Measurements from ENCODE around the gene SPECC1L.

Gene SPECC1L

GRCh38 chr22:24404561-24405275 lies 134.1 kb downstream of the SPECC1L start:
- DNase-seq, result no peak

DNA sequence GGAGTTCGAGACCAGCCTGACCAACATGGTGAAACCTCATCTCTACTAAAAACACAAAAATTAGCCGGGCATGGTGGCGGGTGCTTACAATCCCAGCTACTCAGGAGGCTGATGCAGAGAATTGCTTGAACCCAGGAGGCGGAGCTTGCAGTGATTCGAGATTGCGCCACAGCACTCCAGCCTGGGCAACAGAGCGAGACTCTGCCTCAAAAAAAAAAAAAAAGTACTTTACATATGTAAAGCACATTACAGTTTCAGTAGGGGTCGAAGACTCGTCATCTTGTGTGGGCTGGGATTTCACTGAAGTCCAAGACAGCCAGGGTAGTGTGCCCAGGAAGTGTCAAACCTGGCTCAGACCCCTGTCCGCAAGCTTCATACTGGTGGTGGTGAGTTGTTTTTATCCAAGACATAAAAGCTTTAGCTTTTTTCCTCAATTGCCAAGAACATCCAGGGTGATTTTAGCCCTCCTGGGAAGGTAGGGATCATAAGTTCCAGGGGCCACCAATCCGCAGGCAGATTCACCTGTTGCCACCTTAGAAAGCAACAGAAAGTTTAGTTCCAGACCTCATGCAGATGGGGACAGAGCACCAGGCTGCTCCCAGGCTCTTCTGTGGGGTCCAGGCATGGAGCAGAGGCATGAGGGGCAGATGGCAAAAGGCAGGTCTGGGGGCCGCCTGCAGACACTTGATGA lies 135.1 kb downstream of the SPECC1L start:
- no peak for DNase-seq

DNA sequence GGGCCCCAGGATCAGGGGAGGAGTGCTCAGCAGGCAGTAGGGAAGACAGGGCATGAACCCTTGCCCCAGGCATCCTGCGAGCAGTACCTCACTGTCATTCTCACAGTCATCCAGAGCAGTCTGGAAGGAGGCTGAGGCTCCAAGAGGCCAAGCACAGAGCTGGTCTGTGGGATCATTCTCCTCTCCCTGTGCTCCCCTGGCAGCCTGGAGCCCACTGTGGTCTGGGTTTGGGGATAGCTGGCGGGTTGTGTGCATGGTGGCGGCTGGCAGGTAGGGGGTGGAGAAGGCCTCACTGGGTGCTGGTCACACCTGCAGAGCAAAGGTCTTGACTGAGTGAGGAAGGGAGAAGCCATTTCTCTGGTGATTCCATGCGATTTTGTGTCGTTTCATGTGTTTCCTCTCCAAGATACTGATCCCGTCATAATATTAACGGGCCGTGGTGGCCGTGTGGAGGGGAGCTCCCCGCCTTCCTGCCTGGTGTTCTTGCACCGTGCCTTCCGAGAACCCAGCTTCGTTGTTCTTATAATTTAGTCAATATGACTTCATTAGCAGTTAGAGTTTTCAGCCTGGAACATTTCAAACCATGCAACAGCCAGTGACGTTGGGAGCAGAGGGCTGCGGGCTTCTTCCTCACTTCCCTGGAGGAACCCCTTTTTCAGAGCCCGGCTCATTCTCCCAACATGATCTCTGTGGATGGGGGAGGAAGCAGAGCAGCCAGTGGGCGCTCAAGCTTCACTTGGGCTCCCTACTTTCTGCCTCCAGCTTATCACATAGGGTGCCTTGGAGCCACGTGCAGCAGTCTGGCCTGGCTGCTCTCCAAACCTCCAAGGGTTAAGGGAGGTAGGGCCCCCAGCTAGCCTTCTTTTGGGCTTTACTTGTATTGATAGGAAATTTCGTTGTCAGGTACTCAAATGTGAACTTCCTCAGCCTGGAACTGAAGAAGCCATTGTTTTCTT lies 136.0 kb downstream of the SPECC1L start:
- DNase-seq, result no peak

GRCh38 chr22:24407278-24407665 lies 136.6 kb downstream of the SPECC1L start:
- DNase-seq, result no peak

- no peak for DNase-seq
These were observed 137.3 kb downstream of the SPECC1L start for GRCh38 chr22:24407884-24408283.

DNA sequence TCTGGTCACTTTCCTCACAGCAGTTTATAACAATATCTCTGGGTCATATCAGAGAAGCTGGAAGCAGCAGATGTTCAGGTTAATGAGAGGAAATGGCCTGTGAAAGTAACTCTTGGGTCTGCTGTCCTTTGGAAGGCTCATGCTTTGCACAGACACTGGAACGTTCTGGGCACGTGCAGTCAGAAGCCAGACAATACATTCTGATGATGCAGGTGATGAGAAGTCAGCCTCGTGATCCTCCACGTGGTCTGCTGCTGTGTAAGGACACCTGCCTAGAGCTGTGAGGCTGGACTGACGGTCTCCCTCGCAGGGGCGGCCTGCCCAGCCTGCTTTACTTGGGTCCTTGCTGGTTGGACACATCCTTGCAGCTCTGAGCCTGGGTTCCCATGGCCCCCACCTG lies 138.0 kb downstream of the SPECC1L start:
- DNase-seq, result no peak

DNA sequence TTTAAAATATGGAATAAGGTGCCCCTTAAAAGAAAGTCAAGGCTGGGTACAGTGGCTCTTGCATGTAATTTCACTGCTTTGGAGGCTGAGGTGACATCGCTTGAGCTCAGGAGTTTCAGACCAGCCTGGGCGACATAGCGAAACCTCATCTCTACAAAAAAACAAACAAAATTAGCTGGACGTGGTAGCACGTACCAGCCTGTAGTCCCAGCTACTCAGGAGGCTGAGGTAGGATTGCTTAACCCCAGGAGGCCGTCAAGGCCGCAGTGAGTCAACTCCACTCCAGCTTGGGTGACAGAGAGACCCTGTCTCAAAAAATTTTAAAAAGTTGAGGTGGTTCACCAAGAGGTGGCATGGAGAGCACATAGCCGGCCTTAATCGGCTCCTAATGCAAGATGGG lies 139.1 kb downstream of the SPECC1L start:
- no peak for DNase-seq

DNA sequence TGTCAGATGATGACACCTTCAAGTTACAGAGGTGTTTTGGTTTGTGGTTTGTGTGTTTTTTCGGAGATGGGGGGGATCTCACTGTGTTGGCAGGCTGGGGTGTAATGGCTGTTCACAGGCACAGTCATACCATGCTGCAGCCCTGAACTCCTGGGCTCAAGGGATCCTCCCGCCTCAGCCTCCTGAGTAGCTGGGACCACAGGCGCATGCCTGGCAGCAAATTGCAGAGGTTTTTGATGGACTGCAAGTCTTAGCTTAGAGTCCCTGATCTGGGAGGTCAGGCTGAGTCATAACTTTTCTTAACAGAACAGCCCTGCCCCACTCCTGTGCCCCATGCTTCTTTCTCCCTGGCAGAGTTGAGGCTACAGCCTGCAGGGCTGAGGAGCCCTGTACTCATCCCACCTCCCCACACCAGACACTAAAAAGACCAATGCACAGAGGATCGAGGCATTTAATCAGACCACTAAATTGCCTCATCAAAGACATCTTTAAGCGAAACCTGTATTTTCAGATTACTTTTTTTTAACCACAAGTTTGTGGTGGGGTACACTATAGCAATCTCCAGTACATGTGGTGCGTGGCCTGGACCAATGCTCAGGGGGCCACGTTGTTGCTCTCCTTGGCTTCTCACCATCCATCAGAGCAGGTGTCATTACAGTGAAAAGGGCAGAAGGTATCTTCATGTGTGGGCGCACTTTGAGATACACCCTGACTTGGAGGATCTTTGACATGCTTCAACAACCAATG lies 139.7 kb downstream of the SPECC1L start:
- DNase-seq, result no peak

DNA sequence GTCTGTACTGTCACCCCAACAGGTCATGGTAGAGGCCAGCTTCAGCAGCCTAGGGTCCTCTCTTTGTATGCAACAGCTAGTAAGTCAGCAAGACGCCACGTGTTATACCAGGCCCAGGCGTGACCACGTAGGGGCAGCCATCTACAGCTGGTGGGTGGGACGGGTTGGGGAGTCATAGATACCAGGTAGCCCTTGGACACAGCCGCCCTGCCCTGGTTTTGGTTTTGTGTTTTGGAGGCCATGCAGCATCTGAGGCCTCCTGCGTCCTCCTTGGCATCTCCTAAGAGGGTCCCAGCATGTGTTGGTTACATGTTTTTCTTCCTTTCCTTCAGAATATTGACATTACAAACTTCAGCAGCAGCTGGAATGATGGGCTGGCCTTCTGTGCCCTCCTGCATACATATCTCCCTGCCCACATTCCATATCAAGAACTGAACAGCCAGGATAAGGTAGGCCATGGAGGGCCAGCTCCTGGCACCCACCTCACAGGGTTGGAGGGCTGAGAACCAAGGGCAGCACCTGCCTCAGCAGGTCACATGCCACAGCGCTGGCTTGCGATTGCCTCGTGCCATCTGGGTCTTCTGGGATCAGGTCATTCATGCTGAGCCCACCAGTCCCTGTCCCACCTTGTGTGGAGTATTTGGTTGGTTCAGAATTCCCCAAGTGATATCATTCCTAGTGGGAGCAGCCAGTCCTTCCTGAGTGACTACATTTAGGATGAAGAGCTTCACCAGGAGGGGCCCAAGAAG lies 140.8 kb downstream of the SPECC1L start:
- DNase-seq, result no peak

GRCh38 chr22:24412274-24412673 lies 141.6 kb downstream of the SPECC1L start:
- DNase-seq, result no peak

DNA sequence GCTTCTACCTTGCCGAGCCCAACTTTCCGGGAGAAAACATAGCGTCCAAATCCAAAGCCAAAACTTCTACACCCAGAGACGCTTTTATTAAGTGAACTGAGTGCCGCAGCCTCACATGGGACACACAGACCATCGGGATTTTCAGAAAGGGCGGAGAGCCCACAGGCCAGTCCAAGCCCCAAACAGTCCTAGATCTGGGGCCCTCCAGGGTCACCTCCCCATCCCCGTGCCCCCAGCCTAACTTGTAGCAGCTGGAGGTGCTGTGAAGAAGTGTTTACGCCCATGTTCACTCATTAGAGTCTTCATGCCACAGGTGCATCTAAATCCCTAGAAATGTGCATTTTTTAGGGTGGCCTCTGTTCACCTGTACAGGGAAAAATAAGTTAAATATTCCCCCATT lies 142.6 kb downstream of the SPECC1L start:
- DNase-seq, result no peak

DNA sequence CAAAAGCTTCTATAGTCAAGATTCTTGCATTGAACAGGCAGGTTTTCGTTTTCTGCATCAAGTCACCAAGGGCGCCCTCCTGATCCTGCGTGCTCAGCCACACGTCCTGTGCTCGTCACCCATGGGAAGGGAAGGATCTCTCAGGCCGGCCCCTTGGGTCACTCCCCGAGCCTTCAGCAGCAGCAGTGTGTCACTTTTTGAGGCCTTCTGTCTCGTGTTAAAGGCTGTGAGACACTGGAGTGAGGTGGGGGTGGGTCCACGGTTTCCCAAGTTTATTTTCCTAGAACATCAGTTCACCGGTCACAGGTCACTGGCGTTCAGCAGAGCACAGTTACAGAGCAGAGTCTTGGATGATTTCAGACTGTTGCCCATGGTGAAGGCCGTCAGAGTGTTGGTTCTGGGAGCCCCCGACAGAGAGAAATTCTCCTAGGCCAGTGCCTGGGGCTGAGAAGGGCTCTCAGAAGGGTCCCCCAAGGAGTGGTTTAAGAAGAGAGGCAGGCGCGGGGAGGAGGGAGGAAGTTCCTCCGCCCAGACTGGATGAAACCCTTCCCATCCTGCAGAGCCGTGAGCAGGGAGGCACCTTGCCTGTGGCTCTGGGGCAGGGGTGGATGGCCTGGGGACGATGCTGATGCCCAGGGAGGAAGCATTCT lies 143.2 kb downstream of the SPECC1L start:
- DNase-seq, result no peak

GRCh38 chr22:24414523-24414922 lies 143.9 kb downstream of the SPECC1L start:
- DNase-seq, result no peak

- DNase-seq, result no peak
These were observed 144.6 kb downstream of the SPECC1L start for GRCh38 chr22:24414984-24415945.

DNA sequence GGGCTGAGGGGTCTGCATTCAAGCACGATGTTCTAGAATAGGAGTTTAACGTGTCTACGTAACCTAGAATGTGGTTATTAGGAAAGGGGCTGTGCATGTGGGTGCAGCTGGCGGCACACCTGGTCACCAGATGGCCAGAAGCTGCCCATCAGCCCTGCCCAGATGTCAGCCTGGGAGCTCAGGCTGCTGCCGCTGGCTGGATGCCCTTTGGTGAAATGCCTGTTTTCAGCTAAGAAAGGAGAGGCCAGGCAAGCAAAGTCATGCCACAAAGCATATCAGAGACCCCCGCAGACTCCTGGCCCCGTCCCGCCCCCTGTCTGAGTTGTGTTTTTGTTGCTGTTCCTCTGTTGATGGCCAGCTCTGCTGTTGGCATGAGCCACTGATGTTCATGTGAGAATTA lies 145.5 kb downstream of the SPECC1L start:
- DNase-seq, result peak; percentile 33

GRCh38 chr22:24416611-24417010 lies 146.0 kb downstream of the SPECC1L start:
- DNase-seq, result no peak

DNA sequence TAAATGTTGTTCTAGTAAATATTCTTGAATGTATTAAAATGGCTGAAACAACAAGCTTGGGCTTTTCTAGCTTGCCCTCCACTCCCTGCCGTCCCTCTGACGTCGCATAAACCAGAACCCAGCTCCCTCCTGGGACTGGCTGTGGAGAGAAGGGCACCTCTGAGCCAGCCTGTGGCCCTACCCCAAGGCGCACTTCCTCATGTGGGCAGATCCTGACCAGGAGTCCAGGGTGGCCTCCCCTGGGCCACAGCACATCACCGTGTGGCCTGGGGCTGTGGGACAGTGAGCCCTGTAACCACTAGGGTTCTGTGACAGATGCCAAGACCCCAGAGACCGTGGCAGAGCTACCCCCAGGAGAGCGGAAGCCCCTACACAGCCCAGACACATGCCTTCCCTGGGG lies 146.6 kb downstream of the SPECC1L start:
- DNase-seq, result no peak

DNA sequence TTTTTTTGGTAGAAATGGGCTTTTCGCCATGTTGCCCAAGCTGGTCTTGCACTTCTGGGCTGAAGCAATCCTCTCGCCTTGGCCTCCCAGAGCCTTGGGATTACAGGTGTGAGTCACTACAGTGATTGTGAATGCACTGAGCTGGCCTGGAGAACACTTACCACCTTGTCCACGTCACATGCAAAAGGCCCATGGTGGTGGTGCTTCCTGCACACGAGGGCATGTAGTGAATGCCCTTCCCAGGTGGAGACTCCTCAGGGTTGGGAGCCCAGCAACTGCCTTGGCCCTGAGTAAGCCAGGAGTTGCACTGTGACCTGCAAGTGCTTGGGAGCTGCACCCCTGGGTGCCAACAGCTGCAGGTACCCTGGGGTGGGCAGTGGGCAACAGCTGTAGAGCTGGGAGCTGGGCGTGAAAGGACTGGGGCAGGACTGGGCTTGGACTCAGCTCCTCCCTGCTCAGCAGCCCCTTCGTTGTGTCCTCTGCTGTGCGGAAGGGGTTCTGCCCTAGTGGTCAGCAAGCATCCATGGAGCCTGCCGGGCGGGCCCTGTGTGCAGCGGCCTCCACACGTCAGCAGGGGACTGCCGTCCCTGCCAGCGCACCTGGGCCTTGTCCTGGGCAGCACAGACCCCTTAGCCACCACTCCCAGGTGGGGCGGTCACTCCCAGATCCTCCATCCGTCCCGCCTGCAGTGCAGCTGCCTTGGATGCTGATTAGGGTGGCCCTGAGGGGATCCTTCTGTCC lies 147.4 kb downstream of the SPECC1L start:
- DNase-seq, result no peak

DNA sequence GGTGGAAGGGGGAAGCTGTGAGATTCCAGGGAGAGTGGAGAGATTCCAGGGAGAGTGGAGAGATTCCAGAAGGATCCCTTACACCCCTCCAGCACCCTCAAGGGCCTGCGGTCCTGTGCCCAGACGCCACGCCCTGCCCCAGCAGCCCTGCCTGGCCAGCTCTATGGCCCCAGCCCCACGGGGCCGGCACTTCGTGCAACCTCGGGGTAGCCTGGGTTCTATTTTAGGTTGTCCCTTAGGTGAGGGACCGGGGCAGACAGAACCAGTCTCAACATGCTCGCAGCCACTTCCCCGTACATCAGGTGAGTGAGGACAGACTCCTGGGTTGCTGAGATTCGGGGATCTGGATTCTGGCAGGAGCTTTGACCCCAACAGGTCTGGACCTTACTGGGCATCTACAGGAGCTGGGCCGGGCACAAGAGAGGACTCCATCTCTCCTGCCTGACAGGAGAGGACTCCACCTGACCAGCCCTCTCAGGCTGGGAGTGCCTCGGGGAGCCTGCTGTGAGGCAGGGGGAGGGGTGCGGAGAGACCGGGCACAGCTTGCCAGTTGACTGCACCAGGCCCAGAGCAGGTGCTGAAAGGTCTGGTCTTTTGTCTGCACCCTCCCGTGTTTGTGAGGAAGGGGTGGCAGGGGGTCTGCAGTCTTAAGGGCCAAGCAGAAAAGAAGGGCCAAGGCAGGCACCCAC lies 148.3 kb downstream of the SPECC1L start:
- no peak for DNase-seq
